SK-N-SH (cell line): ENCODE data around the gene PALM3. TPM values are rescaled to one million over a fixed set of nuclear protein-coding genes. Genes with fewer than 3 reads are reported as not detected.
A peak's percentile ranks its signal among the peaks of the same experiment; 100 is the strongest.

Experiments
- CTCF ChIA-PET: fragments of 300-600, 350-600 bp; formaldehyde crosslinking; extraction: SDS; loops from one replicate; lab custom pipeline; 2021; lab: Yijun Ruan, JAX
- POLR2A ChIA-PET: fragments of 350-600 bp; sonication (Branson Sonifier 250); formaldehyde crosslinking; extraction: SDS; loops from one replicate; lab custom pipeline; 2020; ENCODE audit warnings: antibody characterized with exemption, inconsistent platforms; lab: Yijun Ruan, JAX
- DNase-seq: peaks from one replicate; pipeline ENCODE4 v3.0.0; 2012
- H2AFZ ChIP-seq: fragments of 200-600 bp; sonication (generic); 2 replicates; pipeline ENCODE4 v1.8.1; 2016; ENCODE audit warnings: antibody characterized with exemption, mild to moderate bottlenecking, low read depth
- H3F3A ChIP-seq: fragments of 200-600 bp; sonication (generic); replicated peaks from 2 replicates; pipeline ENCODE3; 2016; ENCODE audit warnings: antibody characterized with exemption, mild to moderate bottlenecking; ENCODE audit not compliant: insufficient read depth
- H3K27ac ChIP-seq, 2 experiments: fragments of 200-500 bp in 1 of 2; fragments of 200-600 bp in 1 of 2; sonication (Bioruptor generic) in 1 of 2; sonication (generic), shearing (Covaris generic) in 1 of 2; 2 replicates each; pipeline versions ENCODE4 v1.5.1 to v1.6.1; 2014 to 2016; ENCODE audit warnings: low read depth in 2 of 2, inconsistent platforms in 1 of 2, low read length in 1 of 2, mild to moderate bottlenecking in 1 of 2, mixed read lengths in 1 of 2
- H3K27me3 ChIP-seq: fragments of 200-600 bp; sonication (generic), shearing (Covaris generic); 2 replicates; pipeline ENCODE4 v1.6.1; 2016; ENCODE audit warnings: mixed run types; ENCODE audit not compliant: insufficient read depth
- H3K36me3 ChIP-seq, 2 experiments: fragments of 200-500 bp in 1 of 2; fragments of 200-600 bp in 1 of 2; sonication (Bioruptor generic) in 1 of 2; sonication (generic) in 1 of 2; replicated peaks in 1 of 2; 2 replicates each; pipeline versions ENCODE3 to v1.5.1; 2014 to 2016; ENCODE audit warnings: low read length in 1 of 2, mild to moderate bottlenecking in 1 of 2; ENCODE audit not compliant: insufficient read depth in 2 of 2, control insufficient read depth in 1 of 2
- H3K4me1 ChIP-seq, 2 experiments: fragments of 200-500 bp in 1 of 2; fragments of 200-600 bp in 1 of 2; sonication (Bioruptor generic) in 1 of 2; sonication (generic), shearing (Covaris generic) in 1 of 2; 2 replicates each; pipeline versions ENCODE4 v1.5.1 to v1.6.1; 2014 to 2016; ENCODE audit warnings: low read depth in 1 of 2, low read length in 1 of 2, mixed run types in 1 of 2; ENCODE audit not compliant: insufficient read depth in 2 of 2, control insufficient read depth in 1 of 2
- H3K4me2 ChIP-seq: fragments of 200-600 bp; sonication (generic), shearing (Covaris generic); 2 replicates; pipeline ENCODE4 v1.6.1; 2017; ENCODE audit warnings: mixed run types
- H3K4me3 ChIP-seq, 2 experiments: fragments of 200-500 bp in 1 of 2; fragments of 200-600 bp in 1 of 2; sonication (Bioruptor generic) in 1 of 2; sonication (generic), shearing (Covaris generic) in 1 of 2; 2 replicates each; pipeline versions ENCODE4 v1.5.1 to v1.8.1; 2014 to 2016; ENCODE audit warnings: low read depth in 2 of 2, inconsistent platforms in 1 of 2, low read length in 1 of 2, mild to moderate bottlenecking in 1 of 2, mixed read lengths in 1 of 2, moderate library complexity in 1 of 2
- H3K79me2 ChIP-seq: fragments of 200-600 bp; sonication (generic); 2 replicates; pipeline ENCODE4 v1.8.1; 2017; ENCODE audit warnings: mild to moderate bottlenecking; ENCODE audit not compliant: insufficient read depth
- H3K9ac ChIP-seq: fragments of 200-600 bp; sonication (generic); 2 replicates; pipeline ENCODE4 v1.6.1; 2017; ENCODE audit warnings: mixed run types
- H3K9me2 ChIP-seq: fragments of 200-600 bp; sonication (generic); 2 replicates; pipeline ENCODE4 v1.6.1; 2017; ENCODE audit warnings: mixed run types
- H3K9me3 ChIP-seq: fragments of 200-600 bp; sonication (generic); 2 replicates; pipeline ENCODE4 v1.6.1; 2017; ENCODE audit warnings: mixed run types, mild to moderate bottlenecking, moderate library complexity
- H4K20me1 ChIP-seq: fragments of 200-600 bp; sonication (generic); 2 replicates; pipeline ENCODE4 v1.6.1; 2017; ENCODE audit warnings: mild to moderate bottlenecking, mixed run types; ENCODE audit not compliant: insufficient read depth
- CTCF ChIP-seq: fragments of 200-600 bp; sonication (generic); IDR thresholded peaks from 2 replicates; pipeline ENCODE4 v1.6.1; 2017; ENCODE audit warnings: antibody characterized with exemption, mild to moderate bottlenecking, moderate library complexity
- EP300 ChIP-seq, 2 experiments: IDR thresholded peaks; 2 replicates each; pipeline versions ENCODE4 v1.4.0 to v1.6.1; 2012; ENCODE audit warnings: borderline replicate concordance in 1 of 2, low read depth in 1 of 2, low read length in 1 of 2
- MAX ChIP-seq: IDR thresholded peaks from 2 replicates; pipeline ENCODE4 v1.4.0; 2012; ENCODE audit warnings: low read depth
- MXI1 ChIP-seq: IDR thresholded peaks from 2 replicates; pipeline ENCODE4 v1.6.1; 2012; ENCODE audit warnings: mild to moderate bottlenecking, low read depth, low read length, improper control_type of control experiment
- NRF1 ChIP-seq: IDR thresholded peaks from 2 replicates; pipeline ENCODE4 v1.6.1; 2012; ENCODE audit warnings: low read depth, mild to moderate bottlenecking, low read length
- RAD21 ChIP-seq: IDR thresholded peaks from 2 replicates; pipeline ENCODE4 v1.6.1; 2012; ENCODE audit warnings: mild to moderate bottlenecking, low read length
- SMC3 ChIP-seq: IDR thresholded peaks from 2 replicates; pipeline ENCODE4 v1.6.1; 2012; ENCODE audit warnings: low read depth, low read length, improper control_type of control experiment
- TAF1 ChIP-seq: IDR thresholded peaks from 2 replicates; pipeline ENCODE4 v1.6.1; 2012; ENCODE audit warnings: low read depth, mild to moderate bottlenecking, low read length, moderate library complexity, borderline replicate concordance
- TEAD4 ChIP-seq: IDR thresholded peaks from 2 replicates; pipeline ENCODE4 v1.4.0; 2012; ENCODE audit warnings: mild to moderate bottlenecking, borderline replicate concordance; ENCODE audit not compliant: insufficient read depth
- USF2 ChIP-seq: fragments of 150-350 bp; IDR thresholded peaks from 2 replicates; pipeline ENCODE4 v1.6.1; 2017; ENCODE audit warnings: antibody characterized with exemption, low read length, low read depth, borderline replicate concordance
- WGBS: methylation state at CpG from one replicate; pipeline ENCODE4 v1.1.6; 2017; ENCODE audit warnings: low lambda C conversion rate; 5-methylcytosine and 5-hydroxymethylcytosine counted together
- polyA plus RNA-seq, 3 experiments: library from polyadenylated mRNA; depleted of rRNA; stranded (reverse); fragments of >200 nt; gene quantifications; 2 replicates each; pipeline ENCODE4 v1.2.3, GENCODE V29; 2012

Gene PALM3
- polyA plus RNA-seq, 1 of the 3 experiments (the other 2 are of a cell fraction) = 5.5 TPM

- POLR2A ChIA-PET = interaction anchor here (0.8 to 1.6 kb wide), 7 partner anchors 12 to 102 kb away, joined by 3 to 4 read pairs (median 3); partner anchors contain the start of genes PODNL1 and RFX1
- no peaks in the 10 kb centered on the region for H3K27me3 ChIP-seq
- peaks cover 0 to 3% of the 10 kb centered on the region in 2 experiments; a peak in 1 of 4 replicates for H3K4me1 ChIP-seq
- H3K9me3 ChIP-seq = no peaks in the 10 kb centered on the region
- DNase-seq = peak; percentile 87
- H3K4me2 ChIP-seq = peak within 1 kb of the TSS; percentile 98
- WGBS = 0% methylated on average over 7 of the region's 63 CpGs
- H3K36me3 ChIP-seq = no peaks in the 10 kb centered on the region
- H4K20me1 ChIP-seq = no peaks in the 10 kb centered on the region
- H3K79me2 ChIP-seq = no peaks in the 10 kb centered on the region
- peak within 1 kb of the TSS; percentile 77 for H3K9ac ChIP-seq
- peaks cover 13% of the 10 kb centered on the region for H3F3A ChIP-seq
- CTCF ChIA-PET = interaction anchor here (0.6 to 4.0 kb wide), 39 partner anchors 10 to 160 kb away, joined by 3 to 36 read pairs (median 4); partner anchors contain the start of genes DCAF15, MISP3, NANOS3 and PALM3
- no peaks in the 10 kb centered on the region for H3K9me2 ChIP-seq
- no peak for TF ChIP-seq USF2
- TF ChIP-seq SMC3 = peak; percentile 53; the same call in 1 of the 2 replicates
- TF ChIP-seq TAF1 = peak; percentile 32; the same call in 1 of the 2 replicates
- peak; percentile 48; the same call in 1 of the 2 replicates for TF ChIP-seq MXI1
- TF ChIP-seq RAD21 = peak; percentile 61
- no peak for TF ChIP-seq EP300 (IDR thresholded peaks at IDR 0.05; ENCODE audit: borderline replicate concordance in 1 of 2, low read depth in 1 of 2, low read length in 1 of 2)
- TF ChIP-seq NRF1 = no peak
- peak; percentile 73; the same call in 1 of the 2 replicates for TF ChIP-seq MAX
- peak; percentile 70 for TF ChIP-seq CTCF
- no peak for TF ChIP-seq TEAD4
- H2AFZ ChIP-seq = peak within 1 kb of the TSS; percentile 93
- H3K27ac ChIP-seq = peak within 1 kb of the TSS in 1 of 2 experiments; percentile 40; a peak in 3 of 4 replicates
- H3K4me3 ChIP-seq = peak within 1 kb of the TSS; percentile 60 to 80
Measured at GRCh38 chr19:14031719-14032480, 30.0 kb downstream of the PALM3 start, which contains the start of gene IL27RA. TSS of gene IL27RA (plus strand) at chr19:14031762. CDS start at chr19:14031873, 111 bp downstream.
